B cell (primary cell): ENCODE results near the gene IGHMBP2. TPM values are rescaled to one million over a fixed set of nuclear protein-coding genes. Genes with fewer than 3 reads are reported as not detected.

Experiments
- ATAC-seq: fragments of 200-7000 bp; cut with Tn5 transposase; one replicate; pipeline ENCODE4 v1.10.0; 2021; ENCODE audit warnings: low read depth, mild to moderate bottlenecking, moderate number of reproducible peaks, moderate library complexity
- CTCF ChIA-PET: fragments of 350-600 bp; sonication (Branson Sonifier 250); formaldehyde crosslinking; loops from one replicate; lab custom pipeline; 2021; ENCODE audit warnings: antibody characterized with exemption, inconsistent platforms; lab: Charles Lee
- POLR2A ChIA-PET: fragments of 350-600 bp; sonication (Branson Sonifier 250); formaldehyde crosslinking; loops from one replicate; lab custom pipeline; 2021; ENCODE audit warnings: antibody characterized with exemption; lab: Charles Lee
- DNase-seq: peaks from one replicate; pipeline ENCODE4 v3.0.0; 2013
- H2AFZ ChIP-seq: 2 replicates; pipeline ENCODE4 v1.6.1; 2012; ENCODE audit warnings: mild to moderate bottlenecking, low read depth, low read length; ENCODE audit not compliant: insufficient read depth, poor library complexity, severe bottlenecking
- H3K27ac ChIP-seq, 2 donors: 1 replicate in 1 of 2; 2 replicates in 1 of 2; pipeline ENCODE4 v1.5.1; 2012 to 2013; ENCODE audit warnings: low read length in 2 of 2, mild to moderate bottlenecking in 2 of 2, moderate library complexity in 1 of 2
- H3K27me3 ChIP-seq, 4 experiments: fragments of 200-600 bp in 1 of 4; sonication (generic) in 1 of 4; replicated peaks in 1 of 4; 1 replicate in 2 of 4; 2 replicates in 2 of 4; pipeline versions ENCODE4 v1.6.1 to v1.7.0; 2013 to 2016; ENCODE audit warnings: low read length in 3 of 4, mild to moderate bottlenecking in 2 of 4, mixed read lengths in 1 of 4, moderate library complexity in 1 of 4; ENCODE audit not compliant: insufficient read depth in 4 of 4, control insufficient read depth in 3 of 4; ENCODE audit errors: control extremely low read depth in 1 of 4
- H3K36me3 ChIP-seq, 2 experiments: replicated peaks in 1 of 2; 1 replicate in 1 of 2; 2 replicates in 1 of 2; pipeline versions ENCODE4 v1.6.1 to v1.7.1; 2013; ENCODE audit warnings: low read length in 1 of 2; ENCODE audit not compliant: insufficient read depth in 2 of 2, control insufficient read depth in 1 of 2; ENCODE audit errors: control extremely low read depth in 1 of 2, extremely low read depth in 1 of 2
- H3K4me1 ChIP-seq, 2 donors: fragments of 200-600 bp in 1 of 2; sonication (generic) in 1 of 2; 1 replicate in 1 of 2; 2 replicates in 1 of 2; pipeline versions ENCODE4 v1.5.1 to v1.6.1; 2013 to 2017; ENCODE audit warnings: low read length in 2 of 2; ENCODE audit not compliant: control insufficient read depth in 2 of 2, insufficient read depth in 2 of 2
- H3K4me2 ChIP-seq: replicated peaks from 2 replicates; pipeline ENCODE3; 2012; ENCODE audit warnings: mild to moderate bottlenecking, low read depth, low read length; ENCODE audit not compliant: poor library complexity, severe bottlenecking
- H3K4me3 ChIP-seq, 5 experiments: fragments of 200-600 bp in 1 of 5; sonication (generic) in 1 of 5; 1 replicate in 3 of 5; 2 replicates in 2 of 5; pipeline versions ENCODE4 v1.5.1 to v1.7.0; 2011 to 2016; ENCODE audit warnings: low read length in 4 of 5, mild to moderate bottlenecking in 4 of 5, low read depth in 2 of 5, control low read depth in 1 of 5, moderate library complexity in 1 of 5; ENCODE audit not compliant: insufficient read depth in 1 of 5; ENCODE audit errors: control extremely low read depth in 1 of 5, extremely low read depth in 1 of 5
- H3K79me2 ChIP-seq: fragments of 200-600 bp; sonication (generic); one replicate; pipeline ENCODE4 v1.6.0; 2016; ENCODE audit warnings: low read length; ENCODE audit not compliant: control insufficient read depth, insufficient read depth
- H3K9ac ChIP-seq: fragments of 200-600 bp; sonication (generic); 2 replicates; pipeline ENCODE4 v1.6.1; 2017; ENCODE audit warnings: mild to moderate bottlenecking, low read length, moderate library complexity
- H3K9me3 ChIP-seq, 3 donors: one replicate each; pipeline versions ENCODE4 v1.6.1 to v1.7.1; 2013; ENCODE audit warnings: low read length in 2 of 3; ENCODE audit not compliant: control insufficient read depth in 2 of 3, insufficient read depth in 1 of 3; ENCODE audit errors: control extremely low read depth in 1 of 3
- H4K20me1 ChIP-seq: 2 replicates; pipeline ENCODE4 v1.6.0; 2012; ENCODE audit warnings: mild to moderate bottlenecking, low read length; ENCODE audit not compliant: insufficient read depth, control insufficient read depth, poor library complexity, severe bottlenecking
- H3K27ac Mint-ChIP-seq: one replicate; pipeline ENCODE4 v1.8.0; 2021; ENCODE audit warnings: mixed read lengths
- H3K27me3 Mint-ChIP-seq: one replicate; pipeline ENCODE4 v1.8.0; 2021; ENCODE audit warnings: mixed read lengths
- H3K4me1 Mint-ChIP-seq: one replicate; pipeline ENCODE4 v1.8.0; 2021; ENCODE audit warnings: mixed read lengths
- H3K4me3 Mint-ChIP-seq: one replicate; pipeline ENCODE4 v1.8.0; 2021; ENCODE audit warnings: mixed read lengths
- H3K9me3 Mint-ChIP-seq: one replicate; pipeline ENCODE4 v1.8.0; 2022; ENCODE audit warnings: mixed read lengths; ENCODE audit not compliant: insufficient read depth
- CTCF ChIP-seq: fragments of 200-600 bp; IDR thresholded peaks from one replicate; pipeline ENCODE4 v1.8.0; 2022; ENCODE audit warnings: antibody characterized with exemption, mild to moderate bottlenecking
- EZH2 ChIP-seq: IDR thresholded peaks from 2 replicates; pipeline ENCODE4 v1.6.1; 2012; ENCODE audit warnings: borderline replicate concordance, low read depth, mild to moderate bottlenecking, moderate library complexity, low read length; ENCODE audit not compliant: insufficient read depth, poor library complexity, severe bottlenecking
- WGBS: methylation state at CpG from one replicate; pipeline ENCODE4 v1.1.5; 2013; ENCODE audit warnings: missing lambda C conversion rate; ENCODE audit not compliant: insufficient coverage; 5-methylcytosine and 5-hydroxymethylcytosine counted together
- intact Hi-C: fragments of 100-400 bp; cut with micrococcal nuclease; formaldehyde crosslinking; loops from one replicate; pipeline ENCODE4 v1.10.0; 2022
- polyA plus RNA-seq: library from polyadenylated mRNA; depleted of rRNA; stranded (reverse); fragments of >200 nt; gene quantifications from 2 replicates; pipeline ENCODE4 v1.2.3, GENCODE V29; 2012
- total RNA-seq, 2 donors: library from RNA; stranded (reverse); fragments of 120-200 nt in 1 of 2; gene quantifications; 1 replicate in 1 of 2; 2 replicates in 1 of 2; pipeline versions ENCODE4 v1.2.3 to v1.2.4, GENCODE V29; 2013 to 2022

The IGHMBP2 gene
- total and polyA plus RNA-seq, 2 donors (not counting 1 experiment from before 2014, with no cell fraction given) = 41.4 to 42.9 TPM

DNA sequence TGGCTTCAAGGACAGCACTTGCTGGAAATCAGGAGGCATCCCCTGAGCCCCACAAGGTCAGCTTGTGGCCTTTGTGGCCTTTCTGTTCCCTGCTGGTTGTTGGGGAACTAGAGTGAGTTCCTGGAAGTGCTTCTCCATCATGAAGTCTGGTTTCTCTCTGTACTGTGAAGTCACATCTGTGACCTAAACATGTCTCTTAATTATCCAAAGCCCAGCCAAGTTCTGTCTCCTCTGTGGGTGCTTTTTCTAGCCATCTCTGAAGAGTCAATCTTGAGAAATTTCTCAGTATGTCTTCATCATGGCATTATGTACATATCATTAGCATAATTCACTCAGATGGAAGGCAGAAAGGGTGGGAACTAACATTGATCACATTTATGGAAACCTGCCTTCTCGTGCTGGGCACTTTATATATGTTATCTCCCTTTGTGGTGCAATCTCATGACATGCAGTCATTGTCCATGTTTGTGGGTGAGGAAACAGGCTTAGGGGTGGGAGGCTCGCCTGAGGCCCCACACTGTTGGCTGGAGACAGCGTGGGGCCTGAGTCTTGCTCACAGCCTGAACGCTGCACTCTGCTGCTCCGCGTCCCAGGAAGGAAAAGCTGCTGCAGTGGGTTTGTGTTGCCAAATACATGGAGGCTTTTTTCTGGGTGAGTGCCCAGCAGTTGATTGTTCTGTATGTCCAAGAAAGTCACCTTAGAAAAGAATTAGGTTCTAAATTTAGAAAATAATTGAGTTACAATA, 24.6 kb downstream of the IGHMBP2 start:
- ChIA-PET POLR2A (no interaction called here), CTCF (no interaction called here)
- Mint-ChIP-seq H3K9me3 (peaks cover 7% of the 10 kb centered on the region), H3K27me3 (no peaks in the 10 kb centered on the region), H3K4me3 (no peak overlapping the region), H3K27ac (peak overlapping the region; percentile 32), H3K4me1 (peaks cover 12% of the 10 kb centered on the region)
- intact Hi-C loops = no loop called here
- Histone ChIP-seq H3K4me3 (no peak overlapping the region), H4K20me1 (no peaks in the 10 kb centered on the region), H3K4me2 (no peak overlapping the region), H3K9ac (no peak overlapping the region), H3K79me2 (peaks cover 11% of the 10 kb centered on the region), H3K27ac (no peak overlapping the region), H3K27me3 (no peaks in the 10 kb centered on the region), H2AFZ (no peak overlapping the region), H3K36me3 (peaks cover 19 to 63% of the 10 kb centered on the region in 2 experiments), H3K9me3 (peaks cover 7 to 22% (median 12%) of the 10 kb centered on the region in 3 donors), H3K4me1 (peaks cover 7 to 11% of the 10 kb centered on the region in 2 donors)
- ATAC-seq (no peak), DNase-seq (no peak)
- TF ChIP-seq CTCF (no peak), EZH2 (no peak)
- 97% methylated on average over 6 of the region's 6 CpGs for WGBS

DNA sequence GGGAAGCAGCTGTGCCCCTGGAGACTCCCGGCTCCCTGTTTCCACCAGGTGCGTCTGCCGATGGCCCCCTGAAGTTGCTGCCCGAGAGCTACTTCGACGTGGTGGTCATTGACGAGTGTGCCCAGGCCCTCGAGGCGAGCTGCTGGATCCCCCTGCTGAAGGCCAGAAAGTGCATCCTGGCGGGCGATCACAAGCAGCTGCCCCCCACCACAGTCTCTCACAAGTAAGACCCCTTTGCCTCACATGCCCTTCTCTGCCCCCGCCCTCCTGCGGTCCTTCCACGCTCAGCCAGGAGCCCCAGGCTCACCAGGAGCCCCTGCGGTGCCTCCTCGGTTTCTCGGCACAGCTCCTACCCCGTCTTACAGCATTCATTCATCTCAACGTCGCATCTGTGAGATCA, 25.4 kb downstream of the IGHMBP2 start:
- POLR2A ChIA-PET = no interaction called here
- no peaks in the 10 kb centered on the region for H3K27me3 ChIP-seq
- H3K79me2 ChIP-seq = peaks cover 11% of the 10 kb centered on the region
- intact Hi-C loops = no loop called here
- CTCF ChIA-PET = no interaction called here
- ATAC-seq (no peak), DNase-seq (no peak)
- H3K4me1 ChIP-seq = peaks cover 7 to 11% of the 10 kb centered on the region in 2 donors
- WGBS = 98% methylated on average over 20 of the region's 20 CpGs
- peaks cover 7 to 21% (median 12%) of the 10 kb centered on the region in 3 donors for H3K9me3 ChIP-seq
- H3K4me3 ChIP-seq = no peak overlapping the region
- H3K36me3 ChIP-seq = peaks cover 12 to 58% of the 10 kb centered on the region in 2 experiments
- Mint-ChIP-seq H3K9me3 (peaks cover 7% of the 10 kb centered on the region), H3K27me3 (no peaks in the 10 kb centered on the region), H3K27ac (no peak overlapping the region), H3K4me1 (peaks cover 12% of the 10 kb centered on the region), H3K4me3 (no peak overlapping the region)
- no peak overlapping the region for H3K9ac ChIP-seq
- no peak overlapping the region for H3K4me2 ChIP-seq
- H4K20me1 ChIP-seq = no peaks in the 10 kb centered on the region
- TF ChIP-seq EZH2 = no peak
- no peak for TF ChIP-seq CTCF
- H3K27ac ChIP-seq = no peak overlapping the region
- no peak overlapping the region for H2AFZ ChIP-seq
